ENCODE data around the gene KCNE5. TPM values are rescaled to one million over a fixed set of nuclear protein-coding genes. Genes with fewer than 3 reads are reported as not detected.

The KCNE5 gene
- total RNA-seq, 1 donor from 2014 or later = 0.26 TPM

- TF ChIP-seq CTCF (IDR thresholded peaks at IDR 0.05; ENCODE audit: insufficient read depth, low read length, severe bottlenecking) = peak; percentile 55
- DNase-seq (ENCODE audit: low read depth) = peak; percentile 20
- no peak for FAIRE-seq
- H3K36me3 ChIP-seq (ENCODE audit: control insufficient read depth, insufficient read depth, low read length) = no peaks in the 10 kb centered on the region
- no peak overlapping the region for H3K4me3 ChIP-seq (ENCODE audit: low read depth, low read length)
- H3K27me3 ChIP-seq (ENCODE audit: control insufficient read depth, insufficient read depth, low read length) = no peaks in the 10 kb centered on the region
Observed at GRCh38 chrX:109635146-109635545, 10.2 kb upstream of the KCNE5 start.

- Histone ChIP-seq H3K36me3 (ENCODE audit: control insufficient read depth, insufficient read depth, low read length) (no peaks in the 10 kb centered on the region), H3K4me3 (ENCODE audit: low read depth, low read length) (no peak overlapping the region), H3K27me3 (ENCODE audit: control insufficient read depth, insufficient read depth, low read length) (no peaks in the 10 kb centered on the region)
- no peak for FAIRE-seq
- peak; percentile 5 for DNase-seq (ENCODE audit: low read depth)
- peak; percentile 25 for TF ChIP-seq CTCF (IDR thresholded peaks at IDR 0.05; ENCODE audit: insufficient read depth, low read length, severe bottlenecking)
Observed at GRCh38 chrX:109632906-109633504, 8.0 kb upstream of the KCNE5 start.

GRCh38 chrX:109629310-109629709, 4.3 kb upstream of the KCNE5 start:
- no peak for TF ChIP-seq CTCF (IDR thresholded peaks at IDR 0.05; ENCODE audit: insufficient read depth, low read length, severe bottlenecking)
- no peak for DNase-seq (ENCODE audit: low read depth)
- no peaks in the 10 kb centered on the region for H3K27me3 ChIP-seq (ENCODE audit: control insufficient read depth, insufficient read depth, low read length)
- no peak overlapping the region for H3K4me3 ChIP-seq (ENCODE audit: low read depth, low read length)
- peak; percentile 28 for FAIRE-seq
- no peaks in the 10 kb centered on the region for H3K36me3 ChIP-seq (ENCODE audit: control insufficient read depth, insufficient read depth, low read length)

- Histone ChIP-seq H3K36me3 (ENCODE audit: control insufficient read depth, insufficient read depth, low read length) (no peaks in the 10 kb centered on the region), H3K27me3 (ENCODE audit: control insufficient read depth, insufficient read depth, low read length) (no peaks in the 10 kb centered on the region), H3K4me3 (ENCODE audit: low read depth, low read length) (no peak overlapping the region)
- no peak for TF ChIP-seq CTCF (IDR thresholded peaks at IDR 0.05; ENCODE audit: insufficient read depth, low read length, severe bottlenecking)
- DNase-seq (ENCODE audit: low read depth) (no peak), FAIRE-seq (no peak)
Observed at GRCh38 chrX:109626637-109627036, 1.7 kb upstream of the KCNE5 start.

- Histone ChIP-seq H3K27me3 (ENCODE audit: control insufficient read depth, insufficient read depth, low read length) (no peaks in the 10 kb centered on the region), H3K4me3 (ENCODE audit: low read depth, low read length) (no peak overlapping the region), H3K36me3 (ENCODE audit: control insufficient read depth, insufficient read depth, low read length) (no peaks in the 10 kb centered on the region)
- no peak for TF ChIP-seq CTCF (IDR thresholded peaks at IDR 0.05; ENCODE audit: insufficient read depth, low read length, severe bottlenecking)
- FAIRE-seq (no peak), DNase-seq (ENCODE audit: low read depth) (no peak)
Observed at GRCh38 chrX:109623997-109624396, 975 bp downstream of the KCNE5 start.

GRCh38 chrX:109622270-109622669, 2.7 kb downstream of the KCNE5 start:
- no peak for FAIRE-seq
- no peak overlapping the region for H3K4me3 ChIP-seq (ENCODE audit: low read depth, low read length)
- no peak for TF ChIP-seq CTCF (IDR thresholded peaks at IDR 0.05; ENCODE audit: insufficient read depth, low read length, severe bottlenecking)
- no peaks in the 10 kb centered on the region for H3K27me3 ChIP-seq (ENCODE audit: control insufficient read depth, insufficient read depth, low read length)
- no peaks in the 10 kb centered on the region for H3K36me3 ChIP-seq (ENCODE audit: control insufficient read depth, insufficient read depth, low read length)
- DNase-seq (ENCODE audit: low read depth) = no peak

Measured in bronchial epithelial cell (primary cell).